GM18519 (cell line): Measurements from ENCODE around the gene PIH1D1.

ENCODE experiments used
- ATAC-seq: cut with Tn5 transposase; IDR thresholded peaks from one replicate; pipeline ENCODE4 v1.9.1; 2021; ENCODE audit warnings: mild to moderate bottlenecking, moderate library complexity; ENCODE audit not compliant: unreplicated experiment, low FRiP score

Gene PIH1D1

DNA sequence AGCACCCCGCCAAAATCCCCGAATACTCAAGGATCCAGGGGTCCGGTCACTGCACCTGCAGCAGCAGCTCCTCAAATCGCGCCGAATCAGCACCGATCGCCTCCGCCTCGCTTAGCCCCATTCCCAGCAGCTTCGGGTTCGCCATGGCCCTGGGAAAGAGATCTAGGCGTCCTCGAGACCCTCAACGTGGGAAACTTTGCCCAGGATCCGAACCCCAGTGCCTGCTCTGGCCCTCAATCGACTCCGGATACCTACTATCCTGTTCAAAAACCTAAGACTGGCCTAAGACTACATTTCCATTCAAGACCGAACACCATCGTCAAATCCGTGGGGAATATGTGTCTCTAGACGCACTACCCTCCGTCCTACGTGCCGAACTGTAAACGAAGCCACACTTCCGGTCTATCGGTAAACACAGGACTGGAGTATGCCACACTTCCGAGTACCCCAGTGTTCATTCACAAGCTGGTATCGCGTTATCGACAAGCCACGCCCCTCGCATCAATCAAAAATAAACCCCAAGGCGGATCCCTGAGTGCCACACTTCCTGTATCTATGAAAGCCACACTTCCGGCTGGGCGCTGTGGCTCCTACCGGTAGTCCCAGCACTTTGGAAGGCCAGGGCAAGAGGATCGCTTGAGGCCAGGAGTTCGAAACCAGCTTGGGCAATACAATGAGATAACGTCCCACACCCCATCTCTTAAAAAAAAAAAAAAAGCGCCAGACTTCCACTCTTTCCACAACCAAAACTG lies at the start of gene PIH1D1:
PIH1D1 (minus strand) TSS at position 385 of the 752 bp plus-strand sequence; CDS start at position 145, 240 bp downstream.
- ATAC-seq = peak; percentile 34

DNA sequence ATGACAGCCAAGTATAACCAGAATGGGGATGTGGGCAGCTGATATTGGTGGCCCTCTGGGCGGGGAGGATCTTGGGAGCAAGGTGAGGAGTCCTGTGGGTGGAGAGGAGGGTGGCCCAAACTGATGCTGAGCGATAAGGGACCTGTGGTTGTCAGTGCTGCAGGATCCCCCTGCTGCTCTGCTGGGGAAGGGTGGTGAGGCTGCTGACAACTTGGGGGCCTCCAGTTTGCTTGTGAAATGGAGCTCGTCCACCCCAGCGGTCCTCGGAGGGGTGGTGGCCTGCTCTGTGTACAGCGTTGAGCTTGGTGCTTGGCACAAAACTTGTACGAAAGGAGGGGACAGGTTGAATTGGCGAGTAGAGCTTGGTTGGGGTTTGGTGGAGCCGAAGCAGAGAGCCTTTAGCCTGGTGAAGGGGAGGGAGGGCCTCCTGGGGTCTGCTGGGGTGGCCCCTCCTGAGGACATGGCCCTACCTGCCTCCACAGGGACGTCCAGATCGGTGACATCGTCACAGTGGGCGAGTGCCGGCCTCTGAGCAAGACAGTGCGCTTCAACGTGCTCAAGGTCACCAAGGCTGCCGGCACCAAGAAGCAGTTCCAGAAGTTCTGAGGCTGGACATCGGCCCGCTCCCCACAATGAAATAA lies 47.5 kb upstream of the PIH1D1 start:
- ATAC-seq = no peak

DNA sequence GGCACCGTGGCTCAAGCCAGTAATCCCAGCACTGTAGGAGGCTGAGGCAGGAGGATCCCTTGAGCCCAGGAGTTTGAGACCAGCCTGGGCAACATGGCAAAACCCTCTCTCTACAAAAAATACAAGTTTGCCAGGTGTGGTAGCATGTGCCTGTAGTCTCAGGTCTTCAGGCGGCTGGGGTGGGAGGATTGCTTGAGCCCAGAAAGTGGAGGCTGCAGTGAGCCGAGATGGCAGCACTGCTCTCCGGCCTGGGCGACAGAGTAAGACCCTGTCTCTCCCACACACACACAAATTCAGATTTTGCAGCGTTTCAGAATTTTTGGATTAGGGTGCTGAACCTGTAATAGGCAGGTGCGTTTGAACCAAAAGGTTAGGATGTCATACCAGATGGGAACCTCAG lies 46.9 kb upstream of the PIH1D1 start:
- no peak for ATAC-seq

DNA sequence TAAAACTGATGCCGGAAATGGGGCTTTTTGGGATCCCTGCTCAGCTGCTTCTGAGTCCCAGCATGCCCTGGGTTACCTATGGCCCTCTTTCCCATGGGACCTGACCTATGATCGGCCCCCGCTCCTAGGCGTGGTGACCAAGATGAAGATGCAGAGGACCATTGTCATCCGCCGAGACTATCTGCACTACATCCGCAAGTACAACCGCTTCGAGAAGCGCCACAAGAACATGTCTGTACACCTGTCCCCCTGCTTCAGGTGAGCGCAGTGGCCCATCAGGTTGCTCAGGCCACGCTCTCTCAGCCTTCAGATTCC lies 46.1 kb upstream of the PIH1D1 start:
- ATAC-seq = no peak

DNA sequence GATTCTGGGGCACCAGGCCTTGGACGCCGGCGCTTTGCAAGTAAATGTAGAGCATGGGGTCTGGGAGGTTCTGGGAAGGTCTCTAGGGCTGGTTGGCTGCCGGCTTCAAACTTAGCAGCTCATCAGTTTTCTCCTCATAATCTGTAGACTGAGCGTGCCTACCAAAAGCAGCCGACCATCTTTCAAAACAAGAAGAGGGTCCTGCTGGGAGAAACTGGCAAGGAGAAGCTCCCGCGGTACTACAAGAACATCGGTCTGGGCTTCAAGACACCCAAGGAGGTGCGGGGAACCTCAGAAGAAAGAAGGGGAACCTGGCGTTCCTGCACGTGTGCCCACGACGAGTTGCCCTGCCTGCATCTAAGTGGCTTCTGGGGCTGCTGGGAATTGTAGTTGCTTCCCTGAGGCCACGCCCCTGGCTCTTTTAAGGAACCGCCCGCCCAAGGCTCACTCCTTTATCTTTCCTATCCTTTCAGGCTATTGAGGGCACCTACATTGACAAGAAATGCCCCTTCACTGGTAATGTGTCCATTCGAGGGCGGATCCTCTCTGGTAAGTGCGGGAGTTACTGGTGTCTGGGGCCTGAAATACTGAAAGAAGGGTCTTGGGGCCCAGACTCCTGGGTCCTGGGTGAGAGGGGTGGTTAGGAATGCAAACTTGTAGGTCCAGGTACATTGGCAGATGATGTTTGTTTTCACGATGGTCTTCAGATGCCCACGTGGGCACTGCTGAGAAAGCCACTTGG lies 45.6 kb upstream of the PIH1D1 start:
- ATAC-seq = no peak

DNA sequence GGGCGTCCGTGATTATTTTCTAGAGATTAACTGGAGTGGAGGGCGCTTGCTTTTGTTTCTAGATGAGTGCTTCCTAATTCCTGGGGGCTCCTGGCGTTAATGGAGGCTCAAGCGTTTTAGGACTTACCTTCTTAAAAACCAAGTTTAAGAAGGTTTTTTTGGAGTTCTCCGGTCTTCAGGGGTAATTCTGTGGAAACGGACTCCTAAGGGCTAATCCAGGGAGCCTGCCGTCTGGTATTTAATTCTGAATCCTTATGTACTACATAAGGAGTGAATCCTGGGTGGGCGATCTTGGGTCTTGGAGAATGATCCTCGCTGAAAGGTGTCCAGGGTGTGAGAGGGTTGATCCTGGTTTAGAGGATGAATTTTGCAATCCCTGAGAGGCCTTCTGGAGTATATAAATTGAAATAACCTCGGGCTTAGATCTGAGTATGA lies 45.0 kb upstream of the PIH1D1 start:
- ATAC-seq = no peak

DNA sequence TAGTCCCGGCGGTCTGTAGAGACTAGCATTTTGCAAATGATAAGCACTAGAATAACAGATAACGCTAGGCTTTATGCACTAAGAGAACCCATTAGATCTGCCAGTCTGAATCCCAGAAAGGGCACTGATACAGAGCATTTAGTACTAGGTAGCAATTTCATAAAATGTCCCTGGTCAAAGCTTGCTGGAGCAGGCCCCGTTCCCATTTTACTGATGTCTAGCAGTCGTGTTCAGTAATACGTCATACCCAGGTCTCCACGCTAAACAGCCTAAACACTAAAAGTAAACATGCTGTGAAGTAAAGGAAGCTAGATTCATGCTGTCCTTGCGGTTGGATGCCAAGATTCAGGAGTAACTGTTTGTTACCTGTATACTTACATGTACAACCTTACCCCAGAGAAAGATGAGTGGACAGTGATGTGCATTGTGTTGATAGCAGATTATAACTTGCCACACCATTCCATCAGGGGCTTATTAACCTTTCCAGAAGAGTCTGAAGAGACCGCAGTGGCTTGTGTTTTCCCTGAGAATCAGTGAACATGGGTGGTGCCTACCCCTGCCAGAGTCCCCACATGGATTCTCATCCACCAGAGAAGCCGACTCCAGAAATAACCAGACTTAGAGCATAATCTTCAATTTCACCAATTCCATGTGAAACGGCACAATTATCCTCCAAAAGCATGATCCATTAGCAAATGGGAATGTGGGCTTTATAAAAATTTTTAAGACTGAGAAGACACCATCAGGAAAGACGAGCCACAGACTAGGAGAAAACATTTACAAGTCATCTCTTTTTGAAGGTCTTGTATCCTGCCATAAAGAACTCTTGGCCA lies 41.2 kb upstream of the PIH1D1 start:
- ATAC-seq = no peak

DNA sequence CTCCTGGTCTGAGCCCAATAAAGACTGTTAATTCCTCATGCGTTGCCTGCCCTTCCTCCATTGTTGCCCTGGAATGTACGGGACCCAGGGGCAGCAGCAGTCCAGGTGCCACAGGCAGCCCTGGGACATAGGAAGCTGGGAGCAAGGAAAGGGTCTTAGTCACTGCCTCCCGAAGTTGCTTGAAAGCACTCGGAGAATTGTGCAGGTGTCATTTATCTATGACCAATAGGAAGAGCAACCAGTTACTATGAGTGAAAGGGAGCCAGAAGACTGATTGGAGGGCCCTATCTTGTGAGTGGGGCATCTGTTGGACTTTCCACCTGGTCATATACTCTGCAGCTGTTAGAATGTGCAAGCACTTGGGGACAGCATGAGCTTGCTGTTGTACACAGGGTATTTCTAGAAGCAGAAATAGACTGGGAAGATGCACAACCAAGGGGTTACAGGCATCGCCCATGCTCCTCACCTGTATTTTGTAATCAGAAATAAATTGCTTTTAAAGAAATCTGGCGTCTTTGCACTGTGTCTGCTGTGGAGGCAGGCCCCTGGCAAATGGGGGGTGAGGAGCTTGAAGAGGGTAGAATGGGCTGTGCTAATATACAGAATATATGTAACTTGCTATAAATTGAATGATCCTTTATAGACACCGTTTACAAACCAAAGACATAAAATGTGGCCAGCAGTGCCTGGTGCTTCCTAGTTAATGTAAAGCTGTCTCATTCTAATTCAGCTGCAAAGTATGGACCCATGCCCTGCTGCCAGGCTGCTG lies 40.4 kb upstream of the PIH1D1 start:
- no peak for ATAC-seq

DNA sequence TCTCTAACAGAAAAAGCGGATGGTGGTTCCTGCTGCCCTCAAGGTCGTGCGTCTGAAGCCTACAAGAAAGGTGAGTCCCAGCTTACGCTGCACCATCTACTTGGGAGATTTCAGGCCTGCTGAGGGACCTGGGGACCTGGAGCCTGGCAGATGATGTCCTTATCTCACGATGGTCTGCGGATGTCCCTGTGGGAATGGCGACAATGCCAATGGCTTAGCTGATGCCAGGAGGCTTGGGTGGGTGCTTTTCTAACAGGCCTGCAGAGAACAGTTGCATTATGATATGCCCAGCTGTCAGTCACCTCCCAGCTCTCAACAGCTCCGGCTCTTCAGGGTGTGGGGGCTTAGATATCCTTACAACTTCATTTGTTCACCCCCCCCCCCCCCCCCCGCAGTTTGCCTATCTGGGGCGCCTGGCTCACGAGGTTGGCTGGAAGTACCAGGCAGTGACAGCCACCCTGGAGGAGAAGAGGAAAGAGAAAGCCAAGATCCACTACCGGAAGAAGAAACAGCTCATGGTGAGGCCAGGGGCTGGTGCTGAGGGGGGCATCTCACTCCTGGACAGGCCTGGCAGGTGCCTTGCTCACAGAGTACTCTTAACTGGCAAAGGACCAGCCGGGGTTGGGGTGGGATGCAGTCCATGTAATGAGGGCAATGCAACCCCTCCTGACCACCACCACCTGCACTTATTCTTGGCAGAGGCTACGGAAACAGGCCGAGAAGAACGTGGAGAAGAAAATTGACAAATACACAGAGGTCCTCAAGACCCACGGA lies 39.6 kb upstream of the PIH1D1 start:
- ATAC-seq = no peak

DNA sequence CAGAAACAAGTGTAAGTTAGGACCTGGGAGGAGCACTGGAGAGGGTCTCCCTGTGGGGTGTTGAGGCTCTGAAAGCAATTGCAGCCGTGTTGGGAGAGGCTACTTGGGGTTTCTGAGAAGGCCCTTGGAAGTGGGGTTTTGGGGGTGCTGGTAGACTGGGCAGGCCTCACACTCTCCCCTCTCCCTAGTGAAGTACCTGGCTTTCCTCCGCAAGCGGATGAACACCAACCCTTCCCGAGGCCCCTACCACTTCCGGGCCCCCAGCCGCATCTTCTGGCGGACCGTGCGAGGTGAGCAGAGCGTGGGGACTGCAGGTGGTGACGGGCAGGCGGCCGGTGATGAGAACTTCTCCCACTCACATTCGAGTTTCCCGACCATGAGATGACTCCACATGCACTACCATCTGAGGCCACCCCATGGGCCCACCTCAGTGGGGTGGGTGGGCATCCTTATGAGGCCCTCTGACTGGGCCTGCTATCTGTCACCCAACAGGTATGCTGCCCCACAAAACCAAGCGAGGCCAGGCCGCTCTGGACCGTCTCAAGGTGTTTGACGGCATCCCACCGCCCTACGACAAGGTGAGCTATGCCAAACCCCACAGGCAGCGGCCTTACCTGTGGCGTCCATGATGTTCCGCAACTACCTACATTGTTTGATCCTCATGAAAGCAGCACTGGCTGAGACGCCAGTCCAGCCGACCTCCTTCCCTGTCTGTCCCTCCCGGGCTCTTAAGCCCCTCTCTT lies 38.8 kb upstream of the PIH1D1 start:
- no peak for ATAC-seq

DNA sequence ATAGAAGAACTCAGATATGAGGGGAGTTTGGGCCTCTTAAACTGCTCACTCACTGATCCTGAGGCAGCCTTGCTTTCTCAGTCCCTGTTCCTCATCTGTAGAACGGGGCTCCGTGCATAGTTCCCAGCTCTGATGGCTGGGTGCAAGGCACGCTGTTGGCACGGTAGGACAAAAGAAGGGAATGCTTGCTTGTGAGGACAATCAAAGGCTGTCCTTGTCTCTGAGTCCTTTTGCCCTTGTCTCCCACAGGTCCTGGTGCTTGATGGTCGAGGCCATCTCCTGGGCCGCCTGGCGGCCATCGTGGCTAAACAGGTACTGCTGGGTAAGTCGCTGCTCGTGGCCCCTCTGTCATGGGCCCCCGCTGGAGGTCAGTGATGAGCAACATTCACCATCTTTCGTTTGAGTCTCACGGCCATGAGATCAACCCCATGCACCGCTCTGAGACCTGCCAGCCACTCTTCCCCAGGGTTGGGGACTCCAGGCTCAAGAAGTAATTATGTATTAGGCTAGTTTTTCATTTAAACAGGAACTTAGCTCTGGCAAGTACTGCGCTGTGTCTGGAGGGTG lies 38.1 kb upstream of the PIH1D1 start:
- ATAC-seq = no peak

DNA sequence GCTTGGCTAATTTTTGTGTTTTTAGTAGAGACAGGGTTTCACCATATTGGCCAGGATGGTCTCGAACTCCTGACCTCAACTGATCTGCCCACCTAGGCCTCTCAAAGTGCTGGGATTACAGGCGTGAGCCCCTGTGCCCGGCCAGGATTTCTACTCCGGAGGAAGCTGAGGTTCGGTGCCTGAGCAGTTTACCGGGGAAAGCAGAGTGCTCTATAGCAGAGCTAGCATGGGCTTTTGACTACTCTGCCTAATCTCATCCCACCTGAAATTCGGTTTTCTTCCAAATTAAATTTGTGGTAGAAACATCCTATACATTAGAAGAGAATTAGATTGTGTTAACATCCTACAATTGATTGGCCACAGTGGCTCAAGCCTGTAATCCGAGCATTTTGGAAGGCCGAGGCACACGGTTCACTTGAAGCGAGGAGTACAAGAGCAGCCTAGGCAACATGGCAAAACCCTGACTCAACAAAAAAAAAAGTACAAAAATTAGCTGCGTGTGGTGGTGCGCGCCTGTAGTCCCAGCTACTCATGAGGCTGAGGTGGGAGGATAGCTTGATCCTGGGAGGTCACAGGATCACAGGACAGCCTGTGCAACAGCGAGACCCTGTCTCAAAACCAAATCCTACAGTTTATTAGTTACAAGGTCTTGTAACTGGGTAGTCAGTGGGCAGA lies 37.4 kb upstream of the PIH1D1 start:
- ATAC-seq = no peak

DNA sequence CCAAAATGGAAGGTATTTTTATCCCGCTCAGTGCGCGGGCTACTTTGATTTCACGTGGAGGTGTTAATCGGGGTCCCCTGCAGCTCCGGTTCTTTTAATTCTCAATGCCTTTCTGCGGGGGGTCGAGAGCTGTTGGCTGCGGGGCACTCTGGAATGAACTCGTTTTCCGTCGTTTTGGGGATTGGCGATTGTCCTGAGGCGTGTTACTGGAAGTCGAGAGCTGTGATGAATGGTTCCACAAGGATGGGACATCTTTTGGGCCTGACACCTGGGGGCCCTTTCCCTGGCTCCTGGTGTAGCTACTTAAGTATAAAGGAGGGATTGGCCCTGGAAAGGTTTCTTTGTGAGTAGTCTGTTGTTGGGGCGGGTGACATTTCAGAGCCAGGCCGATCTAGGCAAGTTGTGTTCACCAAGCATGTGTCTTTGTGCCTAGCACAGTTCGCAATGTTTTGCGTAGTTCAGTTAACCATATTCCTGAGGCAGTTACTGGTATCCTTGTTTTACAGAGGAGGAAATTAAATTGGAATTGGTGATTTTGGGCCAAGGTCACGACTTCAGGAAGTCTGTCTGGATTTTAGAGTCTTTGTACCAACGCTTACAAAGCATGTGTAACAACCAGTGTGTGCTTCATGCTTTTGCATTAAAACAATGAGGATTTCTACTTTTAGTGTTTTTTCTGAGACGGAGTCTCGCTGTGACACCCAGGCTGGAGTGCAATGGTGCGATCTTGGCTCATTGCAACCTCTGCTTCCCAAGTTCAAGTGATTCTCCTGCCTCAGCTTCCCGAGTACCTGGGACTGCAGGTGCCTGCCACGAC lies 36.6 kb upstream of the PIH1D1 start:
- ATAC-seq = no peak

DNA sequence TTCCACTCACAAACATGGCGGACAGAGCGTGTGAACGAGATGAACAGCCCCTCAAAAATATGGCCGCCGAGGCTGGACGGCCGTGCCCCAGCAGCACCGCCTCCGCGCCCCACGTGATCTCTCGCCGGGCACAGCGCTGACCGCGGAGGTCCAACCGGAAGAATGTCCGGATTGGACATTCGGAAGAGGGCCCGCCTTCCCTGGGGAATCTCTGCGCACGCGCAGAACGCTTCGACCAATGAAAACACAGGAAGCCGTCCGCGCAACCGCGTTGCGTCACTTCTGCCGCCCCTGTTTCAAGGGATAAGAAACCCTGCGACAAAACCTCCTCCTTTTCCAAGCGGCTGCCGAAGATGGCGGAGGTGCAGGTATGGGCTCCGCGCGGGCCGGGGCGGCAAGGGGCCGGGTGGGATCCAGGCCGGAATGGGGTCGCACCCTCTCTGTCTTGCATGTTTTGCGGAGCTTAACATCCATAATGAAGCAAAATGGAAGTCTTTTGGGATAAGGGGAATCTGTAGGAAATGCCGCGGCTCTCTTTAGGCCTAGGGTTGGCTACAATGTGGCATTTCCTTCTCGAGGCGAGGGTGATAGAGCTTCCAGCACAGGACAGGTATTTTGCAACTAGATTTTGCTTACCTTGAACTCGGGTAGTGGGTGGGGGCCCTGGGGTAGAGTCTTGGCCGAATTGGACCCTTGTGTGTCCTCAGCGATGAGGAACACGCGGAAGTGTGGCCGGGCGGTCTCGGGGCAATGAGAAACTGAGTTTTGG lies 35.8 kb upstream of the PIH1D1 start, which contains the start of gene RPL13A:
RPL13A (plus strand) TSS at position 332 of the 769 bp plus-strand sequence; CDS start at position 354, 22 bp downstream.
- ATAC-seq = peak; percentile 66

DNA sequence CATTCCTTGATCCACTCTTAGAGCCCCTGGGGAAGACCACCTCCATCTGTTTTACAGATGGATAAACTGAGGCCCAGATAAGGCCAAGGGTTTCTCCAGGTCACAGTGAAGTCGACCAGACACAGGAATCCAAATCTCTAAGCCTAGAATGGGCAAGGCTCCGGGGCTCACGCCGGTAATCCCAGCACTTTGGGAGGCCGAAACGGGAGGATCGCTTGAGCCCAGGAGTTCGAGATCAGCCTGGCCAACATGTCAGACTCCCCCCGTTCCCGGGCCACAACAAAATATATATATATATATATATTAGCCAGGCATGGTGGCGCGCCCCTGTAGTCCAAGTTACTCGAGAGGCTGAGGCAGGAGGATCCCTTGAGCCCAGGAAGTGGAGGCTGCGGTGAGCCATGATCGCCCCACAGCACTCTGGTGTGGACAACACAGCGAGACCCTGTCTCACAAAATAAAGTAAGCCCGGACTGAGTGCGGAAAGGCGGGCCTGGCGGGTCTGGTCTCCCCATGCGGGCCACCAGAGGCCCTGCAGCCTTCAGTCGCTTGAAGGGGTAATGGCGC lies 35.2 kb upstream of the PIH1D1 start:
- ATAC-seq = no peak

DNA sequence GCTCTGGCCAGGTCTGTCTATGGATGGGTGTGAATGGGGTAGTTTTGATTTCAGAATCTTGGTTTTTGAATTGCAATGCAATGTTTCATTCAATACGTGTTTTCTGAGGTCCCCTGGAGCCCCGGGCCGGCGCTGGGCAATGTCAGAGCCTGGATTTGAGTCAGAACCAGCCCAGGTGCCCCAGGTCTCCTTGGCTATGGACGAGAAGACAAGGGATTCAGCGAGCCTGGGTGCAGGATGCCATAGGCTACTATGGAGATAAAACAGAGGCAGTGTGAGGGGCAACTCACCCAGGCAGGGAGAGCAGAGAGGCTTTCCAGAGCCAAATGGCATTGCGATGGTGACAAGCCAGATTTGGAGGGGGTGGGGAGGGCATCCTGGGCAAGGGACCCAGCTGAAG lies 34.6 kb upstream of the PIH1D1 start:
- ATAC-seq = no peak
